Measurements from ENCODE around the gene ARHGAP20. TPM values are rescaled to one million over a fixed set of nuclear protein-coding genes. Genes with fewer than 3 reads are reported as not detected.

The ARHGAP20 gene
- total RNA-seq, 1 donor from 2014 or later, result 0.11 TPM

- TF ChIP-seq CTCF (IDR thresholded peaks at IDR 0.05), result no peak
- Mint-ChIP-seq H3K4me1 (no peaks in the 10 kb centered on the region), H3K4me3 (no peak overlapping the region), H3K27me3 (peaks cover 18% of the 10 kb centered on the region), H3K36me3 (ENCODE audit: low read depth) (no peaks in the 10 kb centered on the region), H3K27ac (no peak overlapping the region), H3K9me3 (no peaks in the 10 kb centered on the region)
- DNase-seq (no peak), ATAC-seq (ENCODE audit: low read depth) (no peak)
- intact Hi-C loops (cut with micrococcal nuclease), result no loop called here
- CTCF ChIA-PET, result no interaction called here
- POLR2A ChIA-PET, result no interaction called here
These were observed 147.4 kb downstream of the ARHGAP20 start for GRCh38 chr11:110564676-110565356.

GRCh38 chr11:110544779-110545178, 167.5 kb downstream of the ARHGAP20 start:
- no peaks in the 10 kb centered on the region for H3K4me1 Mint-ChIP-seq
- H3K4me3 Mint-ChIP-seq, result no peak overlapping the region
- CTCF ChIA-PET, result no interaction called here
- DNase-seq (no peak), ATAC-seq (ENCODE audit: low read depth) (no peak)
- H3K9me3 Mint-ChIP-seq, result peaks cover 10% of the 10 kb centered on the region
- intact Hi-C loops (cut with micrococcal nuclease), result no loop called here
- no peaks in the 10 kb centered on the region for H3K36me3 Mint-ChIP-seq (ENCODE audit: low read depth)
- H3K27ac Mint-ChIP-seq, result no peak overlapping the region
- no peak for TF ChIP-seq CTCF (IDR thresholded peaks at IDR 0.05)
- H3K27me3 Mint-ChIP-seq, result peaks cover 4% of the 10 kb centered on the region
- POLR2A ChIA-PET, result no interaction called here

GRCh38 chr11:110538154-110538553, 174.1 kb downstream of the ARHGAP20 start:
- H3K27ac Mint-ChIP-seq, result no peak overlapping the region
- no peak overlapping the region for H3K4me3 Mint-ChIP-seq
- no peaks in the 10 kb centered on the region for H3K36me3 Mint-ChIP-seq (ENCODE audit: low read depth)
- intact Hi-C loops (cut with micrococcal nuclease), result no loop called here
- no peaks in the 10 kb centered on the region for H3K4me1 Mint-ChIP-seq
- POLR2A ChIA-PET, result no interaction called here
- no peaks in the 10 kb centered on the region for H3K9me3 Mint-ChIP-seq
- no peak for DNase-seq
- CTCF ChIA-PET, result no interaction called here
- ATAC-seq (ENCODE audit: low read depth), result no peak
- H3K27me3 Mint-ChIP-seq, result peaks cover 6% of the 10 kb centered on the region
- no peak for TF ChIP-seq CTCF (IDR thresholded peaks at IDR 0.05)

GRCh38 chr11:110530900-110531741, 181.1 kb downstream of the ARHGAP20 start:
- no peak overlapping the region for H3K27ac Mint-ChIP-seq
- TF ChIP-seq CTCF (IDR thresholded peaks at IDR 0.05), result no peak

GRCh38 chr11:110529043-110529442, 183.2 kb downstream of the ARHGAP20 start:
- CTCF ChIA-PET, result no interaction called here

More at GRCh38 chr11:110530900-110531741, 181.1 kb downstream of the ARHGAP20 start:
- peaks cover 6% of the 10 kb centered on the region for H3K9me3 Mint-ChIP-seq
- CTCF ChIA-PET, result no interaction called here
- ATAC-seq (ENCODE audit: low read depth) (no peak), DNase-seq (no peak)
- H3K4me1 Mint-ChIP-seq, result no peaks in the 10 kb centered on the region
- POLR2A ChIA-PET, result no interaction called here
- intact Hi-C loops (cut with micrococcal nuclease), result no loop called here
- H3K36me3 Mint-ChIP-seq (ENCODE audit: low read depth), result no peaks in the 10 kb centered on the region
- H3K4me3 Mint-ChIP-seq, result no peak overlapping the region
- H3K27me3 Mint-ChIP-seq, result peaks cover 4% of the 10 kb centered on the region

More at GRCh38 chr11:110529043-110529442, 183.2 kb downstream of the ARHGAP20 start:
- DNase-seq (no peak), ATAC-seq (ENCODE audit: low read depth) (no peak)
- H3K4me3 Mint-ChIP-seq, result no peak overlapping the region
- H3K36me3 Mint-ChIP-seq (ENCODE audit: low read depth), result no peaks in the 10 kb centered on the region
- POLR2A ChIA-PET, result interaction anchor here (0.6 kb wide), 1 partner anchor 235 kb away, joined by 3 read pairs; no protein-coding TSS in a partner anchor
- no peak for TF ChIP-seq CTCF (IDR thresholded peaks at IDR 0.05)
- H3K27ac Mint-ChIP-seq, result no peak overlapping the region
- peaks cover 6% of the 10 kb centered on the region for H3K9me3 Mint-ChIP-seq
- H3K27me3 Mint-ChIP-seq, result peaks cover 4% of the 10 kb centered on the region
- H3K4me1 Mint-ChIP-seq, result no peaks in the 10 kb centered on the region
- intact Hi-C loops (cut with micrococcal nuclease), result no loop called here

Measured in activated B cell treated with CpG ODN at 0.5 μM for 24 hours (primary cell).